IMR-90 (cell line): ENCODE data around the gene MNAT1. TPM values are rescaled to one million over a fixed set of nuclear protein-coding genes. Genes with fewer than 3 reads are reported as not detected.

ENCODE experiments used
- ATAC-seq: fragments of 200-7000 bp; cut with Tn5 transposase; 2 replicates; pipeline ENCODE4 v1.9.1; 2020; ENCODE audit warnings: low read depth, mild to moderate bottlenecking, moderate library complexity
- BruUV-seq: library from RNA; stranded (reverse); fragments of 400-500 nt; replicated peaks from 2 replicates; lab custom pipeline; 2021; lab: Mats Ljungman, UMichigan
- CTCF ChIA-PET: fragments of 300-600 bp; formaldehyde crosslinking; extraction: SDS; loops from one replicate; lab custom pipeline; 2021; ENCODE audit warnings: antibody characterized with exemption; lab: Yijun Ruan, JAX
- POLR2A ChIA-PET: fragments of 300-600 bp; sonication (Branson Sonifier 250); formaldehyde crosslinking; loops from one replicate; lab custom pipeline; 2022; ENCODE audit warnings: antibody characterized with exemption; ENCODE audit not compliant: unreplicated experiment; lab: Charles Lee
- DNase-seq: peaks from one replicate; pipeline ENCODE4 v3.0.0; 2013
- H2AFZ ChIP-seq: replicated peaks from 2 replicates; pipeline ENCODE3; 2013; ENCODE audit warnings: low read length, mild to moderate bottlenecking; ENCODE audit not compliant: poor library complexity
- H2AK5ac ChIP-seq: 2 replicates; pipeline ENCODE4 v1.6.1; 2013; ENCODE audit warnings: low read depth, low read length, inconsistent platforms
- H2AK9ac ChIP-seq: replicated peaks from 2 replicates; pipeline ENCODE3; 2013; ENCODE audit warnings: mild to moderate bottlenecking, low read depth, low read length, moderate library complexity; ENCODE audit not compliant: poor library complexity
- H2BK120ac ChIP-seq: 2 replicates; pipeline ENCODE4 v1.6.1; 2013; ENCODE audit warnings: low read depth, low read length, inconsistent platforms
- H2BK15ac ChIP-seq: 3 replicates; pipeline ENCODE4 v1.6.1; 2013; ENCODE audit warnings: low read depth, low read length, inconsistent platforms
- H2BK20ac ChIP-seq: 2 replicates; pipeline ENCODE4 v1.6.1; 2013; ENCODE audit warnings: low read depth, mild to moderate bottlenecking, inconsistent platforms, low read length, moderate library complexity
- H2BK5ac ChIP-seq: 2 replicates; pipeline ENCODE4 v1.6.1; 2013; ENCODE audit warnings: mild to moderate bottlenecking, low read depth, low read length, inconsistent platforms; ENCODE audit not compliant: poor library complexity, severe bottlenecking
- H3K14ac ChIP-seq: replicated peaks from 2 replicates; pipeline ENCODE4 v1.6.1; 2013; ENCODE audit warnings: low read depth, low read length, inconsistent platforms
- H3K18ac ChIP-seq: 2 replicates; pipeline ENCODE4 v1.6.1; 2013; ENCODE audit warnings: low read depth, low read length, control low read depth
- H3K23ac ChIP-seq: 2 replicates; pipeline ENCODE4 v1.6.1; 2013; ENCODE audit warnings: low read depth, low read length, inconsistent platforms
- H3K27ac ChIP-seq: 2 replicates; pipeline ENCODE4 v1.5.1; 2013; ENCODE audit warnings: mild to moderate bottlenecking, control low read depth, low read length; ENCODE audit not compliant: insufficient read depth
- H3K27me3 ChIP-seq: 2 replicates; pipeline ENCODE4 v1.6.1; 2013; ENCODE audit warnings: low read length; ENCODE audit not compliant: control insufficient read depth, insufficient read depth
- H3K36me3 ChIP-seq: 2 replicates; pipeline ENCODE4 v1.6.1; 2013; ENCODE audit warnings: low read length, mixed read lengths; ENCODE audit not compliant: control insufficient read depth, insufficient read depth
- H3K4ac ChIP-seq: 2 replicates; pipeline ENCODE4 v1.6.1; 2013; ENCODE audit warnings: low read depth, low read length, inconsistent platforms
- H3K4me1 ChIP-seq: 2 replicates; pipeline ENCODE4 v1.6.1; 2013; ENCODE audit warnings: low read length, mixed read lengths; ENCODE audit not compliant: control insufficient read depth, insufficient read depth
- H3K4me2 ChIP-seq: 2 replicates; pipeline ENCODE4 v1.6.1; 2013; ENCODE audit warnings: low read depth, mild to moderate bottlenecking, control low read depth, low read length, moderate library complexity
- H3K4me3 ChIP-seq: 2 replicates; pipeline ENCODE4 v1.5.1; 2013; ENCODE audit warnings: low read depth, mild to moderate bottlenecking, control low read depth, low read length, moderate library complexity; ENCODE audit not compliant: insufficient read depth
- H3K56ac ChIP-seq: 2 replicates; pipeline ENCODE4 v1.6.1; 2013; ENCODE audit warnings: low read length, inconsistent platforms; ENCODE audit not compliant: insufficient read depth; ENCODE audit errors: extremely low read depth
- H3K79me1 ChIP-seq, 2 experiments: 2 replicates each; pipeline ENCODE4 v1.6.1; 2013; ENCODE audit warnings: low read length in 2 of 2, inconsistent platforms in 1 of 2, low read depth in 1 of 2
- H3K9ac ChIP-seq: 2 replicates; pipeline ENCODE4 v1.6.1; 2013; ENCODE audit warnings: low read depth, low read length, control low read depth
- H3K9me1 ChIP-seq: 2 replicates; pipeline ENCODE4 v1.6.1; 2013; ENCODE audit warnings: low read length, inconsistent platforms; ENCODE audit not compliant: insufficient read depth
- H3K9me3 ChIP-seq: 2 replicates; pipeline ENCODE4 v1.6.1; 2013; ENCODE audit warnings: low read length; ENCODE audit not compliant: control insufficient read depth, insufficient read depth
- H4K20me1 ChIP-seq: 2 replicates; pipeline ENCODE4 v1.6.1; 2013; ENCODE audit warnings: low read length, inconsistent platforms; ENCODE audit not compliant: insufficient read depth
- H4K5ac ChIP-seq: 2 replicates; pipeline ENCODE4 v1.6.1; 2013; ENCODE audit warnings: mild to moderate bottlenecking, low read depth, low read length, control low read depth
- H4K8ac ChIP-seq, 2 experiments: 2 replicates each; pipeline ENCODE4 v1.6.1; 2013; ENCODE audit warnings: low read depth in 2 of 2, low read length in 2 of 2, control low read depth in 1 of 2, inconsistent platforms in 1 of 2
- H4K91ac ChIP-seq: 2 replicates; pipeline ENCODE4 v1.6.1; 2013; ENCODE audit warnings: low read depth, low read length, inconsistent platforms; ENCODE audit not compliant: insufficient read depth
- BHLHE40 ChIP-seq: fragments of 150-350 bp; IDR thresholded peaks from 2 replicates; pipeline ENCODE4 v1.6.1; 2016; ENCODE audit warnings: mild to moderate bottlenecking, low read depth, low read length
- CEBPB ChIP-seq: IDR thresholded peaks from 2 replicates; pipeline ENCODE4 v1.6.1; 2012; ENCODE audit warnings: low read depth, low read length, improper control_type of control experiment
- CHD1 ChIP-seq: IDR thresholded peaks from 2 replicates; pipeline ENCODE4 v1.6.1; 2012; ENCODE audit warnings: low read depth, low read length, improper control_type of control experiment
- CTCF ChIP-seq: conservative IDR thresholded peaks from 2 replicates; pipeline ENCODE4 v1.5.1; 2012; ENCODE audit warnings: mild to moderate bottlenecking, low read depth, low read length, improper control_type of control experiment
- ELK1 ChIP-seq: fragments of 150-350 bp; IDR thresholded peaks from 2 replicates; pipeline ENCODE4 v1.6.1; 2016; ENCODE audit warnings: low read depth, mild to moderate bottlenecking, low read length, moderate library complexity, borderline replicate concordance
- MAZ ChIP-seq: IDR thresholded peaks from 2 replicates; pipeline ENCODE4 v1.6.1; 2012; ENCODE audit warnings: low read depth, mild to moderate bottlenecking, low read length, improper control_type of control experiment, moderate library complexity, borderline replicate concordance
- MXI1 ChIP-seq: IDR thresholded peaks from 2 replicates; pipeline ENCODE4 v1.6.1; 2012; ENCODE audit warnings: low read depth, mild to moderate bottlenecking, low read length, moderate library complexity, borderline replicate concordance
- NFE2L2 ChIP-seq: fragments of 150-350 bp; IDR thresholded peaks from 2 replicates; pipeline ENCODE4 v1.6.1; 2016; ENCODE audit warnings: low read depth, mild to moderate bottlenecking, low read length
- RAD21 ChIP-seq: IDR thresholded peaks from 2 replicates; pipeline ENCODE4 v1.6.1; 2012; ENCODE audit warnings: low read length, improper control_type of control experiment
- RCOR1 ChIP-seq: IDR thresholded peaks from 2 replicates; pipeline ENCODE4 v1.6.1; 2012; ENCODE audit warnings: mild to moderate bottlenecking, low read length, improper control_type of control experiment; ENCODE audit not compliant: insufficient replicate concordance
- RFX5 ChIP-seq: IDR thresholded peaks from 2 replicates; pipeline ENCODE4 v1.8.0; 2012; ENCODE audit warnings: low read depth, mild to moderate bottlenecking, low read length, moderate library complexity
- USF2 ChIP-seq: fragments of 150-350 bp; IDR thresholded peaks from 2 replicates; pipeline ENCODE4 v1.6.1; 2017; ENCODE audit warnings: mild to moderate bottlenecking, antibody characterized with exemption, low read length, low read depth
- WGBS, 2 experiments: methylation state at CpG; one replicate each; pipeline versions ENCODE4 v1.1.5 to v1.1.7; 2013; ENCODE audit warnings: missing lambda C conversion rate in 2 of 2; ENCODE audit not compliant: insufficient read length in 1 of 2; ENCODE audit errors: extremely low coverage in 2 of 2; 5-methylcytosine and 5-hydroxymethylcytosine counted together
- dilution Hi-C: fragments of 300-500 bp; cut with HindIII; formaldehyde crosslinking; loops from one replicate; pipeline ENCODE4 v1.14.3; 2018; ENCODE audit warnings: low sequenced_read_pairs; ENCODE audit not compliant: unreplicated experiment
- in situ Hi-C: fragments of 300-500 bp; cut with MboI; formaldehyde crosslinking; loops from 3 replicates; pipeline ENCODE4 v1.14.3; 2019; ENCODE audit warnings: low sequenced_read_pairs, inconsistent platforms, mixed read lengths
- intact Hi-C: fragments of 100-400 bp; cut with micrococcal nuclease; formaldehyde crosslinking; loops from 2 replicates; pipeline ENCODE4 v1.10.0; 2022
- polyA plus RNA-seq, 3 experiments: library from polyadenylated mRNA; depleted of rRNA; stranded (reverse); fragments of >200 nt; gene quantifications; 2 replicates each; pipeline ENCODE4 v1.2.3, GENCODE V29; 2012; ENCODE audit warnings: low replicate concordance in 1 of 3
- total RNA-seq: library from RNA; depleted of rRNA; stranded (reverse); fragments of >200 nt; gene quantifications from 2 replicates; pipeline ENCODE4 v1.2.3, GENCODE V29; 2012

MNAT1 gene
- total and polyA plus RNA-seq, 2 of the 4 experiments (the other 2 are of a cell fraction): 48.2 to 53.0 TPM

- intact Hi-C loops (loop anchor here (1.0 to 5.0 kb wide), 4 partner anchors 73 to 381 kb away; partner anchors contain the start of genes SIX1, SLC38A6 and TRMT5), in situ Hi-C loops (loop anchor here (5.0 kb wide), 2 partner anchors 84 to 261 kb away; partner anchors contain the start of genes SLC38A6 and TRMT5), dilution Hi-C loops (no loop called here)
- H4K8ac ChIP-seq: peak overlapping the region; percentile 51 to 68; a peak in 1 of 4 replicates
- no TSS peak for BruUV-seq
- no peaks in the 10 kb centered on the region for H3K9me3 ChIP-seq
- peaks cover 10% of the 10 kb centered on the region for H3K4me1 ChIP-seq
- peak overlapping the region; percentile 90 for H3K23ac ChIP-seq
- H3K56ac ChIP-seq: peak overlapping the region; percentile 87; the same call in 1 of the 2 replicates
- H3K27me3 ChIP-seq: no peaks in the 10 kb centered on the region
- WGBS, 2 experiments: 1% methylated on average over 41 of the region's 70 CpGs; no CpG with 5 or more reads in 1 of the 2 experiments
- peak overlapping the region; percentile 66 for H4K91ac ChIP-seq
- H3K4ac ChIP-seq: peak overlapping the region; percentile 78
- ChIA-PET POLR2A (interaction anchor here (0.6 kb wide), 1 partner anchor 368 kb away, joined by 3 read pairs; no protein-coding TSS in a partner anchor), CTCF (interaction anchor here (1.0 to 1.6 kb wide), 3 partner anchors 244 to 536 kb away, joined by 3 read pairs; partner anchors contain the start of genes SLC38A6 and TRMT5)
- H2AK9ac ChIP-seq: peak overlapping the region; percentile 80
- H2AFZ ChIP-seq: peak overlapping the region; percentile 88
- no peak overlapping the region for H4K5ac ChIP-seq
- H3K79me1 ChIP-seq: peaks cover 16 to 44% of the 10 kb centered on the region in 2 experiments; a peak in 3 of 4 replicates
- H3K9ac ChIP-seq: peak overlapping the region; percentile 80
- H3K18ac ChIP-seq: peak overlapping the region; percentile 46; the same call in 1 of the 2 replicates
- peak overlapping the region; percentile 72; the same call in 1 of the 3 replicates for H2BK15ac ChIP-seq
- peaks cover 19% of the 10 kb centered on the region for H3K36me3 ChIP-seq
- H2BK120ac ChIP-seq: peak overlapping the region; percentile 63
- H2BK20ac ChIP-seq: no peak overlapping the region
- peak overlapping the region; percentile 71 for H3K4me3 ChIP-seq
- H2AK5ac ChIP-seq: peak overlapping the region; percentile 75
- ATAC-seq (peak; percentile 25), DNase-seq (peak; percentile 84)
- H3K4me2 ChIP-seq: peak overlapping the region; percentile 98
- H2BK5ac ChIP-seq: peak overlapping the region; percentile 97
- H3K9me1 ChIP-seq: peaks cover 9% of the 10 kb centered on the region
- H3K27ac ChIP-seq: peak overlapping the region; percentile 78
- H4K20me1 ChIP-seq: peaks cover 40% of the 10 kb centered on the region; the same call in 1 of the 2 replicates
- H3K14ac ChIP-seq: peak overlapping the region; percentile 90
- TF ChIP-seq RAD21 (peak; percentile 16; the same call in 1 of the 2 replicates), BHLHE40 (no peak), RFX5 (no peak), CHD1 (no peak), CEBPB (no peak), USF2 (no peak), MAZ (peak; percentile 66; the same call in 1 of the 2 replicates), MXI1 (no peak), NFE2L2 (no peak), CTCF (peak; percentile 37), RCOR1 (no peak), ELK1 (no peak)
These were observed 13.0 kb upstream of the MNAT1 start for GRCh38 chr14:60721326-60722106.
